GM19099 (cell line): ENCODE measurements around the gene ATP9B.

Experiments
- POLR2A ChIP-seq: IDR thresholded peaks from 3 replicates; pipeline ENCODE4 v1.6.1; 2011; ENCODE audit warnings: low read depth; ENCODE audit not compliant: insufficient read length; ENCODE audit errors: extremely low read depth

The ATP9B gene

GRCh38 chr18:79203017-79203605, 133.9 kb downstream of the ATP9B start:
- no peak for TF ChIP-seq POLR2A

- no peak for TF ChIP-seq POLR2A
These were observed 136.0 kb downstream of the ATP9B start for GRCh38 chr18:79204889-79205807.

DNA sequence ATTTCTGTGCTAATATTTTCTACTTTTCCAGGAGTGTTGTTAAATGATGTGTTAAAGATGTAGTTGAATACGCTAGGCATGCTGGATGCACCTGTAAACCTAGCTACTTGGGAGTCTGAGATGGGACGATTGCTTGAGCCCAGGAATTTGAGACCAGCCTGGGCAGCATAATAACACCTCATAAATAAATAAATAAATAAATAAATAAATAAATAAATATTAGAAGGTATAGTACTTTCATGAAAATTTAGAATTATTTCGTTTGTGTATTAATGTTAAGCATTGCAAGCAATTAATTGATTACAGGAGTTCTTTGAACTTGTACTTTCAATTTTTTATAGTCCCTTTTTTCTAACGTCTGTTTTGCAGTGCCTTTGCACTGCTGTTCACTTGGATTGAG, 137.2 kb downstream of the ATP9B start:
- no peak for TF ChIP-seq POLR2A

- TF ChIP-seq POLR2A: no peak
These were observed 139.7 kb downstream of the ATP9B start for GRCh38 chr18:79208906-79209305.

DNA sequence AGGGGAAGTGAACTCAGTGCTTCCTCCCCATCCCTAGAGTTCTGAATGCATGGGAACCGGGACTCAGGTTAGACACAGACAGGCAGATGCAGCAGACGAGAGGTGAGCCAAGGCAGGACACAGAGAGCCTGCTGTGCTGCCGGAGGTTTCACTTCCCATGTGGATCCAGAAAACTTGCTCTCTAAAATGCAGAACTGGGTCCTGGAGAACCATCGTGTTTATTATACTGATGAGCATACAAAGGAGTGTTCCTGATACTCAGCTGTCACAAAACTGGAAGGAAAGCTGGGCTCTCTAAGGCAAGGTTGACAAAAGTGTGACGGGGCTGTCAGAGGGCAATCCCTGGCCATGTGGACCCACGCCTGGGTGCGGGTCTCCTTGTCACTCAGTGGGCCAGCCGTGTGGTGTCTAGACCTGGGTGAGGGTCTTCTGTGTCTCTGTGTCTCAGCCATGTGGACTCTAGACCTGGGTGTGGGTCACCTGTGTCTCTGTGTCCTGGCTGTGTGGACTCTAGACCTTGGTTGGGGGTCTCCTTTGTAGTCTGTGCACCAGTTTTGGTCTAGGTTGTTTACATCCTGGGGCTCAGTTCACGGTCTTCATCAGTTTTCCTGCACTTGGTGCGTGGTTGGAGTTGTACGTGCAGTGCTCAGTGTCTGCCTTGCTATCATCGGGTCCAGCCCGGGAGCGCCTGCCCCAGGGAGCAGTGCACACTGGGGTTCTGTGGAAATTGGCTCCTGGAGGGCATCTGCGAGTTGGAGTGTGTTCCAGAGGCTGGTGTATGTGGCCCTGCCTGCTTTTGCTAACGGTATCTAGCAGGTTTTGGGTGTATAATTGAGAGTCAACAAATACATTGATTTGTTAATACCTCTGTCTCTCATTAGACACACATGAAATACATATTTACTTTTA, 141.1 kb downstream of the ATP9B start:
- no peak for TF ChIP-seq POLR2A

DNA sequence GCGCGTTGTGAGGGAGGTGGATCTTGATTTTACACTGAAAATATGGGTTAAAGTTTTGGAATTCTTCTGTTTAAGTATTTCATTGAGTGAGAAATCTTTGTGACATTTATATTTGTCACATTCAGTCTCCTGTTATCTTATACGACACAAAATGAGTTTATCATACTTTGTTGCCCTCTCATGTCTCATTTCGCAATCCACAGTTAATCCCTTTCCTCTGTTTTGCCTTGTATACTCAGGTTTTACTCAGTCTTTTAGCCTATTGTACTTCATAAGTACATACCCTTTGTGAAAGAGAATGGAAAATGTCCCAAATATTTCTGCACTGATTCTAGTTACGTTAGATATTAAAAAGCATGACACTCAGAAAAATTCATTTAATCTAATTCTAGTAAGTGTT, 142.7 kb downstream of the ATP9B start:
- TF ChIP-seq POLR2A: no peak

DNA sequence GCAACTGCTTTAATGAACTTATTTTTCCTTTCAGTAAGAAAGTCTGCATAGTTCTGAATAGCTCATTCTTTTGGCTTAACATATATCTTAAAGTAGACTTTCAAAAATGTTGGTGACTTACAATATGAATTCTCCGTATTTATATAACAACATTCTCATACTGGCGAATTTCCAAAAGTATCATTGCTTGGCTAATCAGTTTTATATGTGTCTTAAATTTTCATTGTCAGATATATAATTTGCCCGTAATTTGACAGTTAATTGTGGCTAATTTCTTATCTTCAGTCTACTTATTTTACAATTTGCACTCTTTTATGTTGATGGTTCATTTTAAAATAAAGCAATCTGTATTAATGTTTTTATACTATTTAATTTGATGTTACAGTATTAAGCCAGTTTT, 144.9 kb downstream of the ATP9B start:
- TF ChIP-seq POLR2A: no peak

GRCh38 chr18:79216176-79216575, 147.0 kb downstream of the ATP9B start:
- no peak for TF ChIP-seq POLR2A

- no peak for TF ChIP-seq POLR2A
These were observed 148.9 kb downstream of the ATP9B start for GRCh38 chr18:79217979-79218604.

GRCh38 chr18:79218605-79219190, 149.5 kb downstream of the ATP9B start:
- no peak for TF ChIP-seq POLR2A

DNA sequence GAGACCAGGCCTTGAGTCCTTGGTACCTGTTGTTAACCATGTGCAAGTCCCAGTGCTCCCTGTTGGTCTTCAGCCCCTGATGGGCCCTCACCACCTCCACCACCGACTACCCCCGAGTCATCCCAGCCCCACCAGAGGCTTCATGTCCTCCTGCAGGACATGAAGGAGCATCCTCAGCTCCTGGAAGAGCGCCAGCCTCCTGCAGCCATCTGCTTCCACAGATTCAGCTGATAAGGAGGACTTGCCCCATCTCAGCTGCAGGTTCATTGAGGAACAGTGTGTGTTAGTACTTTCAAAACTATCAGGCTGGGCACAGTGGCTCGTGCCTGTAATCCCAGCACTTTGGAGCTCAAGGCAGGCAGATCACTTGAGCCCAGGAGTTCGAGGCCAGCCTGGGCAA, 151.9 kb downstream of the ATP9B start:
- TF ChIP-seq POLR2A: no peak

GRCh38 chr18:79222790-79223189, 153.6 kb downstream of the ATP9B start:
- TF ChIP-seq POLR2A: no peak

GRCh38 chr18:79223431-79223830, 154.2 kb downstream of the ATP9B start:
- TF ChIP-seq POLR2A: no peak

GRCh38 chr18:79224381-79224780, 155.2 kb downstream of the ATP9B start:
- no peak for TF ChIP-seq POLR2A

DNA sequence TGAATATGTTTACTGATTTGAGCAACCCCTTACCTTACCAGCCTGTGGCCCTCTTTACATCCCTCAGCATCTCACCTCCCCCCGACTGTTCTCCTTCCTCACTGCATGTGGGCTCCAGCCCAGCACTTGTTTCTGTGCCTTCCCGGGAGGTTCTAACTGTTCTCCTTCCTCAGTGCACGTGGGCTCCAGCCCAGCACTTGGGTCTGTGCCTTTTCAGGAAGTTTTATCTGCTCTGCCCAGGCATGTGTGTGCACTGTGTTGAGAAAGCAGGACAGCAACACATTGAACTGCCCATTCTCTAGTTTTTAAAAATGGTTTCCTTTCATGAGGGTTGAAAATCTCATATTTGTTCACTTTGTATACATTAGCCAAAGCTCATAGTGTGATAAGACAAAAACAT, 158.4 kb downstream of the ATP9B start:
- TF ChIP-seq POLR2A: no peak

DNA sequence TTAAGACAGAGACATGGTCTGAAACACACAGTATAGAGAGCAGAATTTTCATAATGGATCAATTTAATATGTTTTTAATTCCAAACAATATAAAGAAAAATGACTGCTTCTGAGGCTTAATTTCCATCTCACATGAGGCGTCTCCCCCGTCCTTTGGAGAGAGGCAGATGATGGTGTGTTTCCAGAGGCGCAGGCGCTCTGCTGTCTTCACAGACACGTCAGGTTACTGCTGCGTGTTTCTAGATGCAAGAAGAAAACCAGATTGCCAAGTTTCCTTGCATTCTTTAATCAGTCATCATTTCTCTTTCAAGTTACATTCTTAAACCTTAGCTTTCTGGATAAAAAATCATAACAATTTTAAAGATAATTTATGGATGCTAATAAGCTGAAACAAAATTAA, 160.2 kb downstream of the ATP9B start:
- no peak for TF ChIP-seq POLR2A
